ENCODE data around the gene THAP8. TPM values are rescaled to one million over a fixed set of nuclear protein-coding genes. Genes with fewer than 3 reads are reported as not detected.

Gene THAP8
- total RNA-seq, 1 experiment from 2014 or later: 6.6 TPM

DNA sequence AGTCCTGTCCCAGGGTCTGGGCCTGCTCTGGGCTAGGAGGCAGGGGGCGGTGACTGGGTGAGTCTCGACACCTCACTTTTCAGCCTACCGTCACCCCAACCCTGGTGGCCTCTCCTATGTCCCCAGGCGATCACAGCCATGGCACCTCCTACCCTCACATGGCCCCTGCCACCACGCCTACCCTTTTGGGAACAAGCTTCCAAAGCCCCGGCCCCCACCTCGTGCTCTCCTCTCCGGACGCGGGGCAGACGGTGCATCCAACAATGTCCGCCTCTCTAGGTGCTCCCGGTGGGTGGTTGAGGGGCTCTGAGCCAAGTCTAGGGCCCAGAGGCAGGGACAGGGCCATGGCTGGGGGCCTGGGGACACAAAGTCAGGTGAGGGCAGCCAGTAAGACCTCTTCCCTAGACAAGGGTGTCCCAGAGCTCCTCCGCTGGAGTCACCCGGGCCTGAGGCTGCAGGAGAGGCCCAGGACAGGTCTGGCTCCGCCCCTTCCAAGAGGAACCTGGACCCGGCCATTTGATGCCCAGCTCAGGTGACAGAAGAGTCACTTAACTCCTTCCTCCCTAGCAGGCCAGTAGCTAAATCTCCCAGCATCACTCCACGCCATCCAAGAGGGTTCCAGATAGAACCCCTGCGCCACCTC, 45.6 kb downstream of the THAP8 start, which contains the start of gene SYNE4 (continued):
- TF ChIP-seq, protein P1, sequence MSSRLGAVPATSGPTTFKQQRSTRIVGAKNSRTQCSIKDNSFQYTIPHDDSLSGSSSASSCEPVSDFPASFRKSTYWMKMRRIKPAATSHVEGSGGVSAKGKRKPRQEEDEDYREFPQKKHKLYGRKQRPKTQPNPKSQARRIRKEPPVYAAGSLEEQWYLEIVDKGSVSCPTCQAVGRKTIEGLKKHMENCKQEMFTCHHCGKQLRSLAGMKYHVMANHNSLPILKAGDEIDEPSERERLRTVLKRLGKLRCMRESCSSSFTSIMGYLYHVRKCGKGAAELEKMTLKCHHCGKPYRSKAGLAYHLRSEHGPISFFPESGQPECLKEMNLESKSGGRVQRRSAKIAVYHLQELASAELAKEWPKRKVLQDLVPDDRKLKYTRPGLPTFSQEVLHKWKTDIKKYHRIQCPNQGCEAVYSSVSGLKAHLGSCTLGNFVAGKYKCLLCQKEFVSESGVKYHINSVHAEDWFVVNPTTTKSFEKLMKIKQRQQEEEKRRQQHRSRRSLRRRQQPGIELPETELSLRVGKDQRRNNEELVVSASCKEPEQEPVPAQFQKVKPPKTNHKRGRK (CRISPR knock-in tag; IDR thresholded peaks at IDR 0.05; ENCODE audit: borderline replicate concordance): no peak
- TF ChIP-seq, protein P2, sequence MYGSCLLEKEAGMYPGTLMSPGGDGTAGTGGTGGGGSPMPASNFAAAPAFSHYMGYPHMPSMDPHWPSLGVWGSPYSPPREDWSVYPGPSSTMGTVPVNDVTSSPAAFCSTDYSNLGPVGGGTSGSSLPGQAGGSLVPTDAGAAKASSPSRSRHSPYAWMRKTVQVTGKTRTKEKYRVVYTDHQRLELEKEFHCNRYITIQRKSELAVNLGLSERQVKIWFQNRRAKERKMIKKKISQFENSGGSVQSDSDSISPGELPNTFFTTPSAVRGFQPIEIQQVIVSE (CRISPR knock-in tag; IDR thresholded peaks at IDR 0.05; ENCODE audit: borderline replicate concordance): no peak
- TF ChIP-seq CREM (CRISPR knock-in tag; IDR thresholded peaks at IDR 0.05): no peak
- TF ChIP-seq, protein P3, sequence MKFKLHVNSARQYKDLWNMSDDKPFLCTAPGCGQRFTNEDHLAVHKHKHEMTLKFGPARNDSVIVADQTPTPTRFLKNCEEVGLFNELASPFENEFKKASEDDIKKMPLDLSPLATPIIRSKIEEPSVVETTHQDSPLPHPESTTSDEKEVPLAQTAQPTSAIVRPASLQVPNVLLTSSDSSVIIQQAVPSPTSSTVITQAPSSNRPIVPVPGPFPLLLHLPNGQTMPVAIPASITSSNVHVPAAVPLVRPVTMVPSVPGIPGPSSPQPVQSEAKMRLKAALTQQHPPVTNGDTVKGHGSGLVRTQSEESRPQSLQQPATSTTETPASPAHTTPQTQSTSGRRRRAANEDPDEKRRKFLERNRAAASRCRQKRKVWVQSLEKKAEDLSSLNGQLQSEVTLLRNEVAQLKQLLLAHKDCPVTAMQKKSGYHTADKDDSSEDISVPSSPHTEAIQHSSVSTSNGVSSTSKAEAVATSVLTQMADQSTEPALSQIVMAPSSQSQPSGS (CRISPR knock-in tag; IDR thresholded peaks at IDR 0.05; ENCODE audit: borderline replicate concordance, low read depth): no peak
- TF ChIP-seq TEAD4 (CRISPR knock-in tag; IDR thresholded peaks at IDR 0.05): no peak
- TF ChIP-seq GTF2I (CRISPR knock-in tag; conservative IDR thresholded peaks at IDR 0.05): no peak
- no peak for TF ChIP-seq MYBL2 (CRISPR knock-in tag; IDR thresholded peaks at IDR 0.05)
- TF ChIP-seq, protein P4, sequence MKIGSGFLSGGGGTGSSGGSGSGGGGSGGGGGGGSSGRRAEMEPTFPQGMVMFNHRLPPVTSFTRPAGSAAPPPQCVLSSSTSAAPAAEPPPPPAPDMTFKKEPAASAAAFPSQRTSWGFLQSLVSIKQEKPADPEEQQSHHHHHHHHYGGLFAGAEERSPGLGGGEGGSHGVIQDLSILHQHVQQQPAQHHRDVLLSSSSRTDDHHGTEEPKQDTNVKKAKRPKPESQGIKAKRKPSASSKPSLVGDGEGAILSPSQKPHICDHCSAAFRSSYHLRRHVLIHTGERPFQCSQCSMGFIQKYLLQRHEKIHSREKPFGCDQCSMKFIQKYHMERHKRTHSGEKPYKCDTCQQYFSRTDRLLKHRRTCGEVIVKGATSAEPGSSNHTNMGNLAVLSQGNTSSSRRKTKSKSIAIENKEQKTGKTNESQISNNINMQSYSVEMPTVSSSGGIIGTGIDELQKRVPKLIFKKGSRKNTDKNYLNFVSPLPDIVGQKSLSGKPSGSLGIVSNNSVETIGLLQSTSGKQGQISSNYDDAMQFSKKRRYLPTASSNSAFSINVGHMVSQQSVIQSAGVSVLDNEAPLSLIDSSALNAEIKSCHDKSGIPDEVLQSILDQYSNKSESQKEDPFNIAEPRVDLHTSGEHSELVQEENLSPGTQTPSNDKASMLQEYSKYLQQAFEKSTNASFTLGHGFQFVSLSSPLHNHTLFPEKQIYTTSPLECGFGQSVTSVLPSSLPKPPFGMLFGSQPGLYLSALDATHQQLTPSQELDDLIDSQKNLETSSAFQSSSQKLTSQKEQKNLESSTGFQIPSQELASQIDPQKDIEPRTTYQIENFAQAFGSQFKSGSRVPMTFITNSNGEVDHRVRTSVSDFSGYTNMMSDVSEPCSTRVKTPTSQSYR (CRISPR knock-in tag; IDR thresholded peaks at IDR 0.05): no peak
- peak; percentile 72 for TF ChIP-seq MAX (CRISPR knock-in tag; IDR thresholded peaks at IDR 0.05)
- no peak for TF ChIP-seq NR3C1 (CRISPR knock-in tag; conservative IDR thresholded peaks at IDR 0.05; ENCODE audit: low read depth)
- no peak for TF ChIP-seq ZNF423 (CRISPR knock-in tag; IDR thresholded peaks at IDR 0.05)
- peak; percentile 58; the same call in 1 of the 2 replicates for TF ChIP-seq USF1 (CRISPR knock-in tag; IDR thresholded peaks at IDR 0.05)
- TF ChIP-seq IRF1 (CRISPR knock-in tag; IDR thresholded peaks at IDR 0.05): no peak
- 0 out of 2 replicates have a peak, but pooled peaks have one; percentile 26 for TF ChIP-seq ETV6 (CRISPR knock-in tag; IDR thresholded peaks at IDR 0.05)
- no peak for TF ChIP-seq ZNF416 (CRISPR knock-in tag; IDR thresholded peaks at IDR 0.05)
- no peak for TF ChIP-seq PREB (CRISPR knock-in tag; IDR thresholded peaks at IDR 0.05; ENCODE audit: borderline replicate concordance)
- no peak for TF ChIP-seq ATF3 (CRISPR knock-in tag; conservative IDR thresholded peaks at IDR 0.05)
- TF ChIP-seq, protein P5, sequence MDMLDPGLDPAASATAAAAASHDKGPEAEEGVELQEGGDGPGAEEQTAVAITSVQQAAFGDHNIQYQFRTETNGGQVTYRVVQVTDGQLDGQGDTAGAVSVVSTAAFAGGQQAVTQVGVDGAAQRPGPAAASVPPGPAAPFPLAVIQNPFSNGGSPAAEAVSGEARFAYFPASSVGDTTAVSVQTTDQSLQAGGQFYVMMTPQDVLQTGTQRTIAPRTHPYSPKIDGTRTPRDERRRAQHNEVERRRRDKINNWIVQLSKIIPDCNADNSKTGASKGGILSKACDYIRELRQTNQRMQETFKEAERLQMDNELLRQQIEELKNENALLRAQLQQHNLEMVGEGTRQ (CRISPR knock-in tag; IDR thresholded peaks at IDR 0.05): peak; percentile 60
- no peak for TF ChIP-seq RELA (CRISPR knock-in tag; IDR thresholded peaks at IDR 0.05; ENCODE audit: borderline replicate concordance)
- 0 out of 2 replicates have a peak, but pooled peaks have one; percentile 34 for TF ChIP-seq FOXP1 (CRISPR knock-in tag; IDR thresholded peaks at IDR 0.05; ENCODE audit: borderline replicate concordance)
- TF ChIP-seq ZBTB21 (CRISPR knock-in tag; IDR thresholded peaks at IDR 0.05; ENCODE audit: borderline replicate concordance): no peak
- TF ChIP-seq JUN (CRISPR knock-in tag; IDR thresholded peaks at IDR 0.05): no peak
- no peak for TF ChIP-seq E2F4 (CRISPR knock-in tag; IDR thresholded peaks at IDR 0.05; ENCODE audit: borderline replicate concordance, low read depth)
- no peak for TF ChIP-seq MXD4 (CRISPR knock-in tag; IDR thresholded peaks at IDR 0.05; ENCODE audit: borderline replicate concordance)
- TF ChIP-seq TP53 (CRISPR knock-in tag; IDR thresholded peaks at IDR 0.05): 0 out of 2 replicates have a peak, but pooled peaks have one; percentile 8

Data from WTC11 (cell line).